ENCODE measurements around the gene RAB24.

Gene RAB24

DNA sequence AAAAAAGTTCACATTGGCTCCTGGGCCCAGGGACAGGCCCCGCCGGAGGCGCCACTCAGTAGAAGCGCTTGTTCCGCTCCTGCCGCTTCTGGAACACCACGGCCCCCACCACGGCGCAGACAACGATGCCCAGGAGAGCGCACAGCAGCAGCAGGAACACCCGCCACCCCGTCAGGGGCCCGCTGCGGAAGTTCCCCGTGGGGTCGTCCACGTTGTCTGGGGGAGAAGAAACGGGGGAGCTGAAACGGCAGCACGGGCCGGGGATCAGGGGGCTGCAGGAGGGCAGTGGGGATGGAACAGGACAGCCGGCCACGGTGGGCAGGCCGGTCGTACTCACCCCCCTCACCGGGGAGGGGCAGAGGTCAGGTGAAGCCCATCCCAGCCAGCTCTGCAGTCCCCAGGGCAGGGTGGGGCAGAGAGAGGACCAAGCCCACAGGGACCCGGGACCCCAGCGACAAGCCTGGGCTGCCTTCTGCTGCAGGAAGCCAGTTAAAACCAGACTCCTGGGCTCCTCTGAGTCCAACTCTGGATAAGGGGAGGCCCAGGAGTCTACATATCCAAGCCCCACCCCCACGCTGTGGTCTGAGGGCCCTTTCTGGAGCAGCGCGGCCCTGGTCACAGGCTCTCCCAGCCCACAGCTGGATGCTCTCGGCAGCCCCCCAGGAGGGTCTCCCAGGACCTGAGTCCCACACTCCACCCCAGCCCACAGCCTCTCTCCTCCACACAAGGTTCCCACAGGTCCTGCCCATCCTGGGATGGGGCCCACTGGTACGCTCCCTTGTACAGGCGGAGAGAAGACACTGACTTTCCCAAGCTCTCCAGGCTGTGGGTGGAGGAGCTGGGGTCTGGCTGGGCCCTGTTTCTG is 28.7 kb upstream of the RAB24 start:
- WGBS = 94% methylated on average over 35 of the region's 35 CpGs
- H3K27ac ChIP-seq (ENCODE audit: low read depth, low read length) = no peak overlapping the region
- no peak overlapping the region for H3K4me3 ChIP-seq (ENCODE audit: low read length)
- H3K36me3 ChIP-seq (ENCODE audit: insufficient read depth, low read length) = peaks cover 66% of the 10 kb centered on the region
- H3K4me1 ChIP-seq (ENCODE audit: insufficient read depth, low read length) = no peaks in the 10 kb centered on the region
- H3K9me3 ChIP-seq (ENCODE audit: insufficient read depth, low read depth, low read length) = no peaks in the 10 kb centered on the region
- H3K27me3 ChIP-seq (ENCODE audit: insufficient read depth, low read length) = no peaks in the 10 kb centered on the region
- H3K9ac ChIP-seq (ENCODE audit: low read depth, low read length) = no peak overlapping the region

DNA sequence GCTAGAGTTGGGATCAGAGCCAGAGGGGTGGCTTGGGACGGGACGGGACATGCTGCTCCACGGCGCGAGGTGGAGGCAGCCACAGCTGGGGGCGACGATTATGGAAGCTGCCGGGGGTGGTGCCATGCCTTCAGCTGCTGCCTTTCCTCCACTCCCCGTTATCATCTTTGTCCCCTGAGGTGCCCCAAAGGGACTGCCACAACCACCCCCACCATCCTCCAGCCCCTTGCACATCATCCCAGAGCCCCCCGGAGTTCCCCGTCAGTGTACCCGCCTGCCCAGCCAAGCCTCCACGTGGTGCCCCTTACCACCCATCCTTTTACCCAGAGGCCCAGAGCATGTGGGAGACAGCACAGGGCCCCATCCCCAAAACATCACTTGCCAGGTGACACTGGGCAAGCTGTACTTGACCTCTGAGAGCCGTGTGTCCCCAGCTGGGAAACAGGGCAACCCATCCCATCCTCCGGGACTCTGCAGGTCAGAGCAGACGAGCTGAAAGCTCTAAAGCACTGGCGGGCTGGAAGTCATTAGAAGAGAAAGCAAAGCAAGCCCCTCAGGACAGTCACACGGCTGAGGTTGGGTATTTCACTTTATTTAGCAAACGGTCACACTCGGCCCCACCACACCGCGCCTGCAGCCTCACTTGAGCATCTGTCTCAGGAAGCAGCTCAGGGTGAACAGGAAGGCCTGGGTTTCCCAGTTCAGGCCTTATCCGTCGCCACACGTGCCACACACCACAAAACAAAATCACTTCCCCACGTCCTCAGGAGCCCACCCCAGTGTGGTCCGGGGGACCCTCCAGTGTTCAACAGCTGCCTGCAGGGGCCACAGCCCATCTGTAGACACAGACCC is 27.7 kb upstream of the RAB24 start:
- H3K4me1 ChIP-seq (ENCODE audit: insufficient read depth, low read length) = peaks cover under 1% of the 10 kb centered on the region; the same call in 1 of the 2 replicates
- H3K36me3 ChIP-seq (ENCODE audit: insufficient read depth, low read length) = peaks cover 55% of the 10 kb centered on the region
- H3K9me3 ChIP-seq (ENCODE audit: insufficient read depth, low read depth, low read length) = no peaks in the 10 kb centered on the region
- no peak overlapping the region; the same call in 1 of the 2 replicates for H3K9ac ChIP-seq (ENCODE audit: low read depth, low read length)
- H3K27ac ChIP-seq (ENCODE audit: low read depth, low read length) = no peak overlapping the region
- no peaks in the 10 kb centered on the region for H3K27me3 ChIP-seq (ENCODE audit: insufficient read depth, low read length)
- H3K4me3 ChIP-seq (ENCODE audit: low read length) = no peak overlapping the region
- 95% methylated on average over 27 of the region's 27 CpGs for WGBS

- no peak overlapping the region for H3K4me3 ChIP-seq (ENCODE audit: low read length)
- no peak overlapping the region for H3K27ac ChIP-seq (ENCODE audit: low read depth, low read length)
- peaks cover 42% of the 10 kb centered on the region for H3K36me3 ChIP-seq (ENCODE audit: insufficient read depth, low read length)
- no peak overlapping the region for H3K9ac ChIP-seq (ENCODE audit: low read depth, low read length)
- no peaks in the 10 kb centered on the region for H3K27me3 ChIP-seq (ENCODE audit: insufficient read depth, low read length)
- WGBS = 91% methylated on average over 6 of the region's 6 CpGs
- no peaks in the 10 kb centered on the region for H3K9me3 ChIP-seq (ENCODE audit: insufficient read depth, low read depth, low read length)
- H3K4me1 ChIP-seq (ENCODE audit: insufficient read depth, low read length) = peaks cover 9% of the 10 kb centered on the region
Observed at GRCh38 chr5:177329883-177330282, 26.4 kb upstream of the RAB24 start.

GRCh38 chr5:177328545-177329231 is 25.2 kb upstream of the RAB24 start:
- H3K9ac ChIP-seq (ENCODE audit: low read depth, low read length) = no peak overlapping the region
- peaks cover 9% of the 10 kb centered on the region for H3K4me1 ChIP-seq (ENCODE audit: insufficient read depth, low read length)
- H3K4me3 ChIP-seq (ENCODE audit: low read length) = no peak overlapping the region
- 90% methylated on average over 17 of the region's 19 CpGs for WGBS
- H3K36me3 ChIP-seq (ENCODE audit: insufficient read depth, low read length) = peaks cover 30% of the 10 kb centered on the region
- no peaks in the 10 kb centered on the region for H3K9me3 ChIP-seq (ENCODE audit: insufficient read depth, low read depth, low read length)
- H3K27me3 ChIP-seq (ENCODE audit: insufficient read depth, low read length) = no peaks in the 10 kb centered on the region
- peak overlapping the region; percentile 18; the same call in 1 of the 2 replicates for H3K27ac ChIP-seq (ENCODE audit: low read depth, low read length)

DNA sequence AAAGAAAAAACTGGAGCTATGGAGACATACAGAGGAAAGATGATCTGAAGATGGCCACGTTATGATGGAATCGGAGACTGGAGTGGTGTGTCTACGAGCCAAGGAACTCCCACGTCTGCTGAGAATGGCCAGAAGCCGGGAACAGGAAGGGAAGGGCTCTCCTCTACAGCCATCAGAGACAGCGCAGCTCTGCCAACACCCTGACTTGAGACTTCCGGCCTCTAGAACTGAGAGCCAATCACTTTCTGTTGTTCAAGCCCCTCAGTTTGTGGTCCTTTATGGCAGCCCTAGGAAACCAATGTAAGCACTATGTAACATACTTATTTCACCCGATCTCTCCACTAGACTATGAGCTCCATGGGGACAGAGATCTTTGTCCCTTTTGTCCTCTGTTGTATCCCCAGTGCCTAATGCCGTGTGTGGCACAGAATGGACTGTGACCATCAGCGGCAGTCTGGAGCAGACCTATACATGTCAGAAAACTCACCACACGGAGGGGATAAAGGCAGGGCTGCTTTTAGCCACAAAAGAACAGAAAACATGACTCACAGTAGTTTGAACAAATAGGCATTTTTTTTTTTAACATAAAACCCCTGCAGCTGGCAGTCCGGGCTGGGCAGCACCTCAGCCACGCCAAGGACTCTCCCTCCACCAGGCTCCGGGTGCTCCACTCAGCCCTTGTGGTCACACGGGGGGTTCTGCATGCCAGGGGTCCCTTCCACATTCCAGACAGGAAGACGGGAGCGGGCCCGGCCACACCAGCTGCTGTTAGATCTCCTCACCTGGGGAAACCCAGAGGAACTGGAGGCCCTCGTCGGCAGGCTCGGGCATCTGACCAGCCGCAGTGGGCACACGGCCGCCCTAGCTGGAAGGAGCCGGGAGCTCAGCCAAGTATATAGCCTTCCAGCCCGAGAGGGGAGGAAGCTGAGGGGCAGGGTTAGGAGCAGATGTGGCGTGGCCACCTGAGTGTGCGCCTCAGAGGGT is 24.3 kb upstream of the RAB24 start:
- WGBS = 94% methylated on average over 28 of the region's 28 CpGs
- Histone ChIP-seq H3K4me3 (ENCODE audit: low read length) (no peak overlapping the region), H3K9me3 (ENCODE audit: insufficient read depth, low read depth, low read length) (no peaks in the 10 kb centered on the region), H3K9ac (ENCODE audit: low read depth, low read length) (peak overlapping the region; percentile 19; the same call in 1 of the 2 replicates), H3K27me3 (ENCODE audit: insufficient read depth, low read length) (no peaks in the 10 kb centered on the region), H3K4me1 (ENCODE audit: insufficient read depth, low read length) (peaks cover 9% of the 10 kb centered on the region), H3K27ac (ENCODE audit: low read depth, low read length) (peak overlapping the region; percentile 18; the same call in 1 of the 2 replicates), H3K36me3 (ENCODE audit: insufficient read depth, low read length) (peaks cover 22% of the 10 kb centered on the region)

GRCh38 chr5:177325868-177326381 is 22.4 kb upstream of the RAB24 start:
- 25% methylated on average over 1 of the region's 1 CpG for WGBS
- Histone ChIP-seq H3K27me3 (ENCODE audit: insufficient read depth, low read length) (no peaks in the 10 kb centered on the region), H3K4me3 (ENCODE audit: low read length) (no peak overlapping the region), H3K9ac (ENCODE audit: low read depth, low read length) (peak overlapping the region; percentile 54), H3K9me3 (ENCODE audit: insufficient read depth, low read depth, low read length) (no peaks in the 10 kb centered on the region), H3K36me3 (ENCODE audit: insufficient read depth, low read length) (peaks cover 11% of the 10 kb centered on the region; the same call in 1 of the 2 replicates), H3K4me1 (ENCODE audit: insufficient read depth, low read length) (peaks cover 9% of the 10 kb centered on the region), H3K27ac (ENCODE audit: low read depth, low read length) (peak overlapping the region; percentile 86)

- Histone ChIP-seq H3K4me3 (ENCODE audit: low read length) (no peak overlapping the region), H3K36me3 (ENCODE audit: insufficient read depth, low read length) (no peaks in the 10 kb centered on the region), H3K27me3 (ENCODE audit: insufficient read depth, low read length) (no peaks in the 10 kb centered on the region), H3K9me3 (ENCODE audit: insufficient read depth, low read depth, low read length) (no peaks in the 10 kb centered on the region), H3K27ac (ENCODE audit: low read depth, low read length) (no peak overlapping the region), H3K9ac (ENCODE audit: low read depth, low read length) (no peak overlapping the region), H3K4me1 (ENCODE audit: insufficient read depth, low read length) (peaks cover 5% of the 10 kb centered on the region)
- WGBS = 97% methylated on average over 7 of the region's 7 CpGs
Observed at GRCh38 chr5:177320879-177321278, 17.4 kb upstream of the RAB24 start.

DNA sequence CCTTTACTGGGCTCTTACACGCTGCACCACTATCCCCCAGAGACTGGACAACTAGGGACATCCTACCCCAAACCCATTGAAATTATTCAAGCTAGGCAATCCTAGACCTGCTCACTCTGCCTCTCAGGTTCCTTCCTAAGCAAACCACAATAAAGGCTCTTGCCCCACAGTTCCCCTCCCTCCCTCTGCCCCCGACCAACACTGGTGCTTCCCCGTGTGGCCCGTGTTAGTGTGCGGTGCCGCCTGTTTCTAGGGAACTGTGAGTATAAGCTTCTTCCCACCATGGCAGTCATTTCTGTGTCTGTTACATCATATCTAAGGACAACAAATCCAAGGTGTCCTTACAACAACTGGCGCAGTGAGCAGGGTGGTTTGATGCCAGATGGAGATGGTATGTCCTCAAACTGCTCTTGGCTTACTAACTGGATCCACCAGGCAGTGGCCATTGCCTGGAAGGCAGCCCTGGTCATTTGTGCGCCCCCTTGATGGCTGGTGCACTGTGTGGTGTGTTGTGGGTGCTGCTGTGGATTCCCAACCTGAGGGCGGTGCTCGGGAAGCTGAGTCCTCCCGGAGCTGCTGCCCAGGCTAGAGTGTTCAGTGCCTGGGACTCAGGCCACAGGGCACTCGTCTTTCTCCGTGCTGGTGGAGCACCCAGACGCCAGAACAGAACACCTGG is 16.5 kb upstream of the RAB24 start:
- Histone ChIP-seq H3K4me1 (ENCODE audit: insufficient read depth, low read length) (no peaks in the 10 kb centered on the region; the same call in 1 of the 2 replicates), H3K9me3 (ENCODE audit: insufficient read depth, low read depth, low read length) (no peaks in the 10 kb centered on the region), H3K9ac (ENCODE audit: low read depth, low read length) (no peak overlapping the region), H3K27me3 (ENCODE audit: insufficient read depth, low read length) (no peaks in the 10 kb centered on the region), H3K4me3 (ENCODE audit: low read length) (no peak overlapping the region), H3K27ac (ENCODE audit: low read depth, low read length) (no peak overlapping the region), H3K36me3 (ENCODE audit: insufficient read depth, low read length) (no peaks in the 10 kb centered on the region)
- 95% methylated on average over 14 of the region's 14 CpGs for WGBS

DNA sequence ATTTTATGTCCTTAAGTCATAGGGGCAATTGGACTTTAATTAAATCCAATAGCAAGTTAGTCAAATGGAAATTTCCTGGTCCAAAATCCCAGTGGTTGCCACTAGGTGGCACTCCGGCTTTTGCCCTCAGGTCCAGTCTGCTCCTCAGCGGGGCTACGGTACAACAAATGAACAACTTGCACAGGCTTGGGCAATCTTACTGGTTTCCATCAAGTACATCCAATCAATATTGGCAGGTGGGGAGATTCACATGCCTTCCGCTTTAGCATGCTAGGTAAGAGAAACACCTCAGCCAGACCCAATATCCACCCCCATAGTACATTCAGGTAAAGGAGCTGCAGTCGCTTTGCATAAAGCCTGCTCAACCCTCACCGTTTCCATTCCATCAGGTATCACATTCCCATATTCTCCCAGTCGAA is 14.4 kb upstream of the RAB24 start:
- Histone ChIP-seq H3K9me3 (ENCODE audit: insufficient read depth, low read depth, low read length) (no peaks in the 10 kb centered on the region), H3K36me3 (ENCODE audit: insufficient read depth, low read length) (no peaks in the 10 kb centered on the region), H3K9ac (ENCODE audit: low read depth, low read length) (no peak overlapping the region), H3K27me3 (ENCODE audit: insufficient read depth, low read length) (no peaks in the 10 kb centered on the region), H3K4me1 (ENCODE audit: insufficient read depth, low read length) (no peaks in the 10 kb centered on the region; the same call in 1 of the 2 replicates), H3K27ac (ENCODE audit: low read depth, low read length) (no peak overlapping the region), H3K4me3 (ENCODE audit: low read length) (no peak overlapping the region)
- 33% methylated on average over 7 of the region's 7 CpGs for WGBS

Measured in HUES64 (cell line).